GM21367 (cell line): ENCODE results near the gene AURKB.
"Not testable (repeated sequence)": the region's sequence is repeated elsewhere in the genome, so short reads cannot be mapped to it uniquely, and the experiment has no call there.

Source experiments
- ATAC-seq: cut with Tn5 transposase; IDR thresholded peaks from one replicate; pipeline ENCODE4 v1.9.1; 2021; ENCODE audit not compliant: unreplicated experiment

Gene AURKB

DNA sequence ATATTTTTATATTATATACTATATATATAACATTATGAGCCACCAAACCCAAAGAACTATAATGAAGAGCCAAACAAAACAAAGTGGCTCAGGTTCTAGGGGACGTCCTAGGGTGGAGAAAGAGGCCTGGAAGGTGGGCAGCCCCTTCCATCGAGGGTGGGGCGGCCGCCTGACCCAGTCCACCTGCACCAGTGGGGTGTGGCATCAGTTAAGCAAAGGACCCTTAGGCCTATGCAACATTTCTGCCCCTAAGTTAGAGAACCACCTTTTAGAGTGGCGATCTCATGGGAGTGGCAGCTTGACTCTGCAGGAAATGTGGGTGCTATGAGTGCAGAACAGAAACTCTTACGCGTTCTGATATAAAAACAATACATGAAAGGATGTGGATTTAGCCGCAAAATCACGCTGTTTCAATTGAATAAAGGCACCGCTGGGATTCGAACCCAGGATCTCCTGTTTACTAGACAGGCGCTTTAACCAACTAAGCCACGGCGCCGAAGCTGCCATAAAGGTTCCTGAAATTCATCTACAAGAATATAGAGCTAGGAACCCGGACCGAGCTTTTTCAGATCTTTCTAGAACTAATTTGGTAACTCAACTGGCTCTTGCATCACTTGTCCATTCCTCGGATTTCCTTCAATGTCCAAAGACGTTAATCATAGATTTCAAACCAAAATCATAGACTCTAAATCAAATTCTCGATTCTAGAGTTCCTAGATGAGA is 15.6 kb upstream of the AURKB start:
- ATAC-seq: no peak

DNA sequence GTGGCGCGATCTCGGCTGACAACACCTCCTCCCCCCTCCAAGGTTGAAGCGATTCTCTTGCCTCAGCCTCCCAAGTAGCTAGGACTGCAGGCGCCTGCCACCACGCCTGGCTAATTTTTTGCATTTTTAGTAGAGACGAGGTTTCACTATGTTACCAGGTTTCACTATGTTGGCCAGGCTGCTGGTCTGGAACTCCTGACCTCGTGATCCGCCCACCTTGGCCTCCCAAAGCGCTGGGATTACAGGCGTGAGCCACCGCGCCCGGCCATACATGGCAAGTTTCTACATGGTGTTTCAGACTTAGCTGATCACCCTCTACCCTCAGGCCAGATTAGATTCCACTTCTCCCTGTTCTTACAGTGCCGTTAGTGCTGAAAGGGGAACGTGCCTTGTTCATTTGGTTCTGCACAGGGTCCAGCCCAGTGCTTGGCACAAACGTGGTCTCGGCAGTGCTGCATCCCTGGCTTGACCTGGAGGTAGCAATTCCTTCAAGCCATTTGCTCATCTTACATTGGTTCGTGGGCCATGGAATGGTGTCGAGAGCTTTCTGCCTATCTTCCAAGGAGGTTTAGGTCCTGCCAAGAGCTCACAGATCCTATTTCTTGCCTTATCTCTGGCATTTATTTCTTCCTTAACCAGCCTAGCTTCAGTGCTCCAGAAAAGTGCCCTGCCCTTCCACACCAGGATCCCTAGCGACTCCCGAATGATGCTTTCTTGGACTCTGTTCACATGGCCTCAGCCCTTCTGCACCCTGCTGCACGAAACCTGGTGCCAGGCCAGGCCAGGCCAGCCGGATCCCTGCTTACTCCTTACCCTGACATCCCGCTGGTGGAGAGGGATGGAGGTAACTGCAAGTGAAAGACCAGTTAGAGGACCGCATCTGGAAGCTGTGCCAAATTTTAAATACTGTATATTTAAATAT is 14.8 kb upstream of the AURKB start:
- no peak for ATAC-seq

DNA sequence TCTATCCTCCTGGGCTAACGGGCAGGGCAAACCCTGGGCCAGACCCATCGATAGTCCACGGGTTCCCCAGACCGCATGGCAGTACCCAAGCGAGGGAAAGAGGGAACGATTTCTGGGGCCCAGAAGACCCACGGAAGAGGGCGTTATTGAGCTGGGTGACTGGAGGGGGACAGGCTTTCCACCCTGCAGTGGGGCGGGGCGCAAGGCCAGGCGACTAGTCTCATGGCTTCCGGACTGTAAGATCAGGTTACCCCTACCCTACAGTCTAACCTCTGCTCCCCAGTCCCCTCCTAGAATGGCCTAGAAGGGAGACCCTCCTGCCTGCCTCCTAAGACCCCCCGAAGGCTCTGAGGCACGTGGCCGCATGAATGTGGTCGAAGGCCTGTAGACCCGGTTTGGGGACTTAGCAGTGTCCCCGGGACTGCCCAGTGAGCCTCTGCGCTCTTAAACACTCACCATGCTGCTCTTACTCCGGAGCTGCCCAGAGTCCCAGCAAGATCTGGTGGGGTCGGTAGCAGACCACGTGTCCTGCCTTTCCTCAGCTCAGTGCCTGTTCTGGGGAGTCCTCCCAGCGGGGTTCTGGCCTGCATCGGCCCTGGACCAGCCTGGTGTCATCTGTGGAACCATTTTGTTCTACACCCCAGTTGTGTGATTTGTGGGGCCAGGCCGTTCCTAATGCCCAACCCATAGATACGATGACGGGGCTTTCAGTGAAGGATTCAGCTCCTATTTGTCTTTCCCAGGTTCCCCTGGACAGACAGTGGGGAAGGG is 13.2 kb upstream of the AURKB start:
- ATAC-seq: no peak

DNA sequence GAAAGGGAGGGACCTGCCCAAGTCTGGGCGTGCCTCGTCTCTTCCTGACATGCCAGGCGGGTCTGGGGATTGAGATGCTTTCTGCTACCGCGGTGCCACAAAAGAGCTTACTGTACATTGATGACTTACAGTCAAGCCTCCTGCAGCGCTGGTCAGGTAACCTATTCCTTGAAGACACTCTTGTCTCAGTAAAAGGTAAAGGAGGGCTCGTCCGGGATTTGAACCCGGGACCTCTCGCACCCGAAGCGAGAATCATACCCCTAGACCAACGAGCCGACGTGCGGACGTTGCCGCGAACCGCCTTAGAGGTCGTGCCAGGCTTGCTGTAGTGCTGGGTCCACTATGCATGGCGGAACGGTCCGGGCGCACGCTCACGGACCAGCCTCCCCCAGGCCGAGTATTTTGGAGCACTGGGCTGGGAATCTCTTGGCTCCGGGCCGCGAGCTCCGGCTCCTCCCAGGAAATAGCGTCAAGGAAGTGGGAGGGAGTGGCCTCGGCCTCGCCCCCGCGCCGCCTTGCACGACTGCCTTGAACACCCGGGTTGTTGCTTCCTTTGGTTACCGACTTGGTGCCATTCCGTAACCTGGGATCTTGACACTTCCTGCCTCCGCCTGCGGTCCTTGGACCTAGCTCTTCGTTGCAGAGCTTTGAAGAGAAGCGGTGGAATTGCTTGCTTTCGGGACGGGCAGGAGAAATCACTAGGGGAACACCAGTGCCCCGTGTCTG is 12.4 kb upstream of the AURKB start:
- peak; percentile 22 for ATAC-seq

DNA sequence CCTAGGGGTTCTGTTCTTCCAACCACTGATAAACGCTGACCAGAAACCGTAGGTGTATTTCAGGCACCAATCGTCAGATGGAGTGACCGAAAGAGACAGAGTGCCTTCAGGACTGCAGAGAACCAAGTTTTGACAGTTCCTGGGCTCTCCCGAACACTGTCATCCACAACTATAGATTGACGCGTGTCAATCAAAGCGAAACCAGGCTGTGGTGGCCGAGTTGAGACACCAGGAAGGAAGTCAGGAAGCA is 11.9 kb upstream of the AURKB start:
- peak; percentile 23 for ATAC-seq

DNA sequence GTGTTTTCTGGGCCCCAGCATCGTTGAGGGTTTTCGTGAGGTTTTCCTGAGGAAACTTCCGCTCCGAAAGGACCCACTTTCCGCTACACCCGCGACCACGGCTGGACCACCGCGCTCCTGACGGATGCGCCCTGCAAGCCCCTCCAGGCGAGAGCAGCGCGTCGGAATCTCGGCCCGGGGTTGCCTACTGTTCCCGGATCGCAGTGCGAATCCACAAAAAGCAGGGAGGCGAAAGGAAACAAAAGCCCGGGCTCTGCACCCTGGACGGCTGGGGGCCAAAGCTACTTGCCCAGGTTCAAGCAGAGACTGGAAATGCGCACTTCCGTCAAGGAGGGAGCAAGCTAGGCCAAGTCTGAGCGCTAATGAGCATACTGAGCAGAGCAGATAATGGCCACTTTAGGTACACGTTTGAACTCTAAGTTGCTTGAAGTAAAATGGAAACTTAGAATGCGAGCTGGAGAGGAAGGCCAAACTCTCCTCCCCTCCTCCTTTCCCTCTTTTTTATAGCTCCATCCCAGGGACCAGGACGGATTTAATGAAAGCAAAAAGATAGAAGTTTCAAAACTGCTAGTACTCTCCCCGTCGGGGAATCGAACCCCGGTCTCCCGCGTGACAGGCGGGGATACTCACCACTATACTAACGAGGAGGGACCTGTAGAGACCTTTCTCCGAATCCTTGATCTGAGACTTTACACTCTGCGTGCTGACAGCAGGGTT is 11.4 kb upstream of the AURKB start:
- peak; percentile 37 for ATAC-seq

DNA sequence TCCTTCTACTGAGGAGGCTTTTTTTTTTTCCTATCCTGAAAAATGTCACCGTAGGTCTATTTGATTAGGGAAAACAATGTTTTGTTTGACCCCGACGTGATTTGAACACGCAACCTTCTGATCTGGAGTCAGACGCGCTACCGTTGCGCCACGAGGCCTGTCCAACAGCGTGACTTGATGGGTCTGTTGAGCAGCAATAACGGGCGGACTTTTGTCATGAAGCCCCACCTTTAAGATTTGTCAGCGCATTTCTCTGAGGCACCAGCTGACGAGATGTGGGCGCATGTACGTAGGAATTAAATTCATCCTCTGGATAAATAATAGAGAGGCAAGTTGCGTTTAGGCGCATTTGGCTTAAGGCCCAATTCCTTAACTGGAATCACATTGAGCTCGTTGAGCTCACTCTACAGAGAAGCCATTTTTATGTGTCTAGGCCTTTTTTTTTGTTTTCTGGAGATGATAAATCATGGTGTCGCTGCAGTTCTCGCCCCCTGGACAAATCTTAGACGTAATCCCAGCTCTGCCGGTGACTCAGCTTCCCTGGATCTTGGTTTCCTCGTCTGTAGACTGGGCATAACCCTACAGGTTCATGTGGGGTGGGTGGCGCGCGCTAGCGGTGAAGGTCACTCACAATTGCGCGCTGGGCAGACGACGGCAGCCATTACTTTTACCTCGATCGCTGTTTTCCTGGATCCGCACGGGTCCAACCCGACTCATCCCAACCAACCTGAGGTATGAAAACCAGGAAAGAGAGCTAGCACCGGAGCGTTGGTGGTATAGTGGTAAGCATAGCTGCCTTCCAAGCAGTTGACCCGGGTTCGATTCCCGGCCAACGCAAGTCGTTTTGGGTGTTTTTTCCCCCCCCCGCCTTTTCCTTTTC is 10.6 kb upstream of the AURKB start:
- ATAC-seq: no peak

DNA sequence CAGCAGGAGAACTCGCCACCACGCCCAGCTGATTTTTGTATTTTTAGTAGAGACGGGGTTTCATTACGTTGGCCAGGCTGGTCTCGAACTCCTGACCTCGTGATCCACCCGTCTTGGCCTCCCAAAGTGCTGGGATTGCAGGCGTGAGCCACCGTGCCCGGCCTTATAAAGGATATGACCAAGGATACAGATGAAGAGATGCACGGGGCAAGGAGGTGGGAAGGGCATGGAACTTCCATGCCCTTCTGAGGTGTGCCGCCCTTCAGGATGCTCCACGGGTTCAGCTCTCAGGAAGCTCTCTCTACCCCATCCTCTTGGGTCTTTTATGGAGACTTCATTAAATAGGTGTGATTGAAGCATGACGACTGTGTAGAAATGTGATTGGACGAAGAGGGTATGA is 3.6 kb upstream of the AURKB start:
- not testable (repeated sequence) for ATAC-seq

DNA sequence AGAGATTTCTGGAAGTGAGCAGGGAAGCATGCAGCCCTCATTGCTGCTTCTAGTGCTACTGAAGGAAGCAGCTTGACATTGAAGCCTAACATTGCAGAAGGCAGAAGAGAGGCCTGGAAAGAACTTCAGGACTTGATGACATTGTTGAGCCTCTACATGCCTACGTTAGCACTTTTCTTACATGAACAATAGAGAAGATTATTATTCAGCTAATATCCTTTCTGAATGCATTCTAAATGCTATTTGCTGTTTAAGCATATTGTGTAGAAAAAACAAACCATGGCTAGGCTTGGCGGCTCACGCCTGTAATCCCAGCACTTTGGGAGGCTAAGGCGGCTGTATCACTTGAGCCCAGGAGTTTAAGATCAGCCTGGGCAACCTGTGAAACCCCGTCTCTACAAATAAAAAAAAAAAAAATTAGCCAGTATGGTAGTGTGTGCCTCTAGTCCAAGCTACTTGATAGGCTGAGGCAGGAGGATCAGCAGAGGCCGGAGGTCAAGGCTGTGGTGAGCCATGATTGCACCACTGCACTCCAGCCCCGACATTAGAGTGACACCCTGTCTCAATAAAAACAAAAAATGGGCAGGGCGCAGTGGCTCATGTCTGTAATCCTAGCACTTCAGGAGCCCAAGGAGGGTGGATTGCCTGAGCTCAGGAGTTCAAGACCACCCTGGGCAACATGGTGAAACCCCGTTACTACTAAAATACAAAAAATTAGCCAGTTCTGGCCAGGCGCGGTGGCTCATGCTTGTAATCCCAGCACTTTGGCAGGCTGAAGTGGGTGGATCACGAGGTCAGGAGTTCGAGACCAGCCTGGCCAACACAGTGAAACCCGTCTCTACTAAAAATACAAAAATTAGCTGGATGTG is 2.2 kb upstream of the AURKB start:
- no peak for ATAC-seq

DNA sequence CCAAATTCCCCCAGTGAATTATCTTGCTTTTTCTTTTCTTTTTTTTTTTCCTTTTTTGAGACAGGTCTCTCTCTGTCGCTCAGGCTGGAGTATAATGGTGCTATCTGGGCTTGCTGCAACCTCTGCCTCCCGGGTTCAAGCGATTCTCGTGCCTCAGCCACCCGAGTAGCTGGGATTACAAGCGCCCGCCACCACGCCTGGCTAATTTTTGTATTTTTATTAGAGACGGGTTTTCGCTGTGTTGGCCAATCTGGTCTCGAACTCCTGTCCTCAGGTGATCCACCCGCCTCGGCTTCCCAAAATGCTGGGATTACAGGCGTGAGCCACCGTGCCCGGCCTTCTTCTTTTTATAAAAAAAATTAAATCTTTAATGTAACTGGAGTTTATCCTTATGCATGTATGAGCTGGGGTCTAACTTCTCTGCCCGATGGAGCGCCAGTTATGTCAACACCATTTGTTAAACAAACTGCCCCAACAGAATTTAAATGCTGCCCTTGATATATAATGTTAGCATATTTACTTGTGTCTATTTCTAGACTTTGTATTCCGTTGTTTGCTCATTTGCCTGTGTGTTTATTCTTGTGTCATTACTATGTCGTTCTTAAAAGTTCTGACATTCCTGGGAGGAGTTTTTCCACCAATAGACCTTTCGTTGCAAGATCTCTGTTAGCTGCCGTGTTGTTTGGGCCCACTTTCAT is 535 bp upstream of the AURKB start:
- ATAC-seq: no peak

DNA sequence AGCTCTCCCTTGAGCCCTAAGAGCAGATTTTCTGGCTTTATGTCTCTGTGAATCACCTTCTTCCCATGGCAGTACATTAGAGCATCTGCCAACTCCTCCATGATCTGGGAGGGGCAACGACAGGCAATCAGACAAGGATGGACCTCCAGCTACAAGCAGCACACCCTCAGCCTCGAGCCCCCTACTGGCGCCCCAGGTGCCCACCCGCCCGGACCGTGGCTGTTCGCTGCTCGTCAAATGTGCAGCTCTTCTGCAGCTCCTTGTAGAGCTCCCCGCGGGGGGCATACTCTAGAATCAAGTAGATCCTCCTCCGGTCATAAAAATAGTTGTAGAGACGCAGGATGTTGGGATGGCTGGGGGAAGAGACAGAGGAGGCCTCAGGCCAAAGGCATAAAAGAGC is 3.8 kb downstream of the AURKB start:
- ATAC-seq: no peak

DNA sequence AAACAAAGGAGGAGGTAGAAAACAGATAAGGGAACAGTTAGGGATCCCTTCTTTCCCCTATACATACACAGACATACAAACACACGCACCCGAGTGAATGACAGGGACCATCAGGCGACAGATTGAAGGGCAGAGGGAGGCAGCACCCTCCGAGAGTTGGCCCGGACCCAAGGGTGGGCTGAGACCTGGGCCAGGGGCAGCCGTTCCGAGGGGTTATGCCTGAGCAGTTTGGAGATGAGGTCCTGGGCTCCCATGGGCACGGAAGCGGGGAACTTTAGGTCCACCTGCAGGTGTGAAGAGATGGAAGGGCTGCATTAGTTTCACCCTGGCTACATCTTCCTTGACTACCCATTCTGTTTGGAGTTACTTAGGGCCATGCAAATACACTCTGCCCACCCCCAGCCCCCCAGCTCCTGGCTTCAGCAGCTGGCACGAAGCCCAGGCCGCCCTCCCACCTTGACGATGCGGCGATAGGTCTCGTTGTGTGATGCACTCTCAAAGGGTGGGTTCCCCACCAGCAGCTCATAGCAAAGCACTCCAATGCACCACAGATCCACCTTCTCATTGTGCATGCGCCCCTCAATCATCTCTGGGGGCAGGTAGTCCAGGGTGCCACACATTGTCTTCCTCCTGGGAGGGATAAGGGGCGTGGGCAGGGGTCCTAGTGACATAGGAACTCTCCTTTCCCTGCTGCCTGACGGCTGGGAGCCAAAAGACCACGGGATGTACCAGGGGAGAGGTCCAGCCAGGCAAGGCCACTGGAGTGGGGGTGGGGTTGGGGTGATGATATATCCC is 5.4 kb downstream of the AURKB start:
- no peak for ATAC-seq

DNA sequence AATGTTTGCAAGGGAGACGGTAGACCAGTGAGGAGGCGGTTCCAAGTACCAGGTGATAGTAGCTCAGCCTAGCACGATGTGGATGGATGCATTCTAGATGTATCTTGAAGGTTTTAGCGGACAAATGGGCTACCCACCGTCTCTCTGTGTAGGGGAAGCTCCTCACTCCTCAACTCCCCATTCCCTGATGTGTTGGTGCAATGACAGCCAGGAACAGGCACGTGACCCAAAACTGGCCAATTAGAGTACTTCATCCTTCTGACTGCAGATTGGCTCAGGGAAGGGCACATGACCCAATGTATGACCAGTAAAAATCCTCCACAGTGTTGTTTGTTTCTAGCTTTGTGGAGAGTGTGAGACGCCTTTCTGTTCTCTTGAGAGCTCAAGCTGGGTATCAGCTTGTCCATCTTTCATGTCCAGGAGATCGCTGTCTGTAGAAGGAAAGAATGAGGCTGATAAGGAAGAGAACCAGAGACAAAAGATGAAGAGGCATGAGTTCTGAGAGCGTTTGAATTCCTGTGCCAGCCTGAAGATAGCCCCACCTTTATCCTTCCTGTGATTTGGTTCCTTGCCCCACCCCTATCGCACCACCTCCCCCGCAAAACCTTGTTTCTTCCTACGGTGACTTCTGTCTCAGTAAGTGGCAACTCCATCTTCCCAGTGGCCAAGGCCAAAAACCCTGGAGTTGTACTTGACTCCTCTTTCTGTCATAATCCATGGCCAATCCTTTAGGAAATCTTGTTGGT is 18.1 kb downstream of the AURKB start:
- peak; percentile 29 for ATAC-seq

DNA sequence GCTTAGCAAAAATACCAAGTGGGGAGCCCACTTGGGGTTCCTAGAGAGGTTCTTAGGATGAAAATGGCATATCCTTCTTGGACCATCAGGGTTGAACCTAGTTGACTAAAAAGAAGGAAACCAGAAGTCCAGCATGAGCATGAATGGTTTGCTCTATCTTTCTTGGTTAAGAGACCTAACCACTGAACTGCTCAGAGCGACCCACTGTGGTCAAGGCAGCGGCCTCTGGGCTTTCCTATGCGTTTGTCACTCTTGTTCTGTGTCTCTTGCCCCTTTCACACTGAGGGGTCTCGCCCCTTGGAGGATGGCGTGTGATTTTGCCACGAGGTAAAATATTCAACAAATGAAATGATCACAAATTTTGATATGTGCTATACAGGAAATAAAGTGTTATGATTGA is 19.9 kb downstream of the AURKB start:
- ATAC-seq: no peak

DNA sequence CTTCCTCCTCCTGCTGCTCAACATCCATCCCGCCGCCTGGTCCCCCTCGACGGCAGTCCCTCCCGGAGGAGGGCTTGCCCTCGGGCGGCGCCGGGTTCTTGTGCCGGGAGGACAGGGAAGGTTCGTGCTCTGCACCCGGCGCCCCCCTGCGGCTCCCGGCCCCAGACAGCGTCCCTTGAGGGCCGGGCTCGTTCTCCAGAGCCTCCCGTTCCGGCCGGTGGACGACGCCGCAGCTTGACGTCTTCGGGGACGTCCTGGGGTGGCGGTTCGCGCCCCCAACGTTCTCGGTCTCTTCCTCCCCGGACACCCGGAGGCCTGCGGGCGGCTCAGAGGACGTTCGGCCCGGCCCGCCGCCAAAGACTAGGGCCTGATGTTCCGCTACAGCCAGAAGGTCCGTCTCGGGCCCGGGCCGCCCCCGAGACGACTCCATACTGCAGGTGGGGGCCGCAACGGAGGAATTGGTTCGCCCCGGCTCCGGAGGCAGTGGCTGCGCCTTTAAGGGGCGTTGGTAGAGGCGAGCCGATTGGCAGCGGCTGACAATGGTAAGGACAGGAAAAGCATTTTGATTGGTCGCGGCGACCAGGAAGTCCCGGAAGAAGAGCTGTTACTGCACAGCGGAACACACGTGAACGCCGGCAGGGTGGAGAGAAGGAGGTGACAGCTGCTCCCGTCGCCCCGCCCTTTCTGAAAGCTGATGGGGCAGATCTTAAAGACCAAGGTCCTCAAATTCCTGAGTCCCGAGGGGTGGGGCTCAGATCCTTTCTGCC is 20.5 kb downstream of the AURKB start, which contains the start of gene BORCS6:
Gene BORCS6, minus strand, starts transcription at position 470 of the 767 bp plus-strand sequence. Its CDS starts 40 bp downstream, at position 430.
- peak; percentile 34 for ATAC-seq
